KMS-11 (cell line): ENCODE measurements around the gene KCNG4.

ENCODE experiments used
- H2AFZ ChIP-seq: fragments of 200-600 bp; sonication (generic); 2 replicates; pipeline ENCODE4 v1.6.1; 2016; ENCODE audit warnings: antibody characterized with exemption, mixed run types, low read depth
- H3K27ac ChIP-seq: fragments of 200-600 bp; sonication (generic); 2 replicates; pipeline ENCODE4 v1.6.1; 2016; ENCODE audit warnings: mild to moderate bottlenecking, mixed run types
- H3K27me3 ChIP-seq: fragments of 200-600 bp; sonication (generic); 2 replicates; pipeline ENCODE4 v1.6.1; 2017; ENCODE audit warnings: mild to moderate bottlenecking, low read depth, mixed run types, moderate library complexity; ENCODE audit not compliant: insufficient read depth
- H3K36me3 ChIP-seq: fragments of 200-600 bp; sonication (generic); 2 replicates; pipeline ENCODE4 v1.6.1; 2017; ENCODE audit warnings: mild to moderate bottlenecking, mixed run types; ENCODE audit not compliant: insufficient read depth
- H3K4me1 ChIP-seq: fragments of 200-600 bp; sonication (generic); 2 replicates; pipeline ENCODE4 v1.6.1; 2016; ENCODE audit warnings: mild to moderate bottlenecking, low read depth, mixed run types; ENCODE audit not compliant: poor library complexity, severe bottlenecking
- H3K4me2 ChIP-seq: fragments of 200-600 bp; sonication (generic); 2 replicates; pipeline ENCODE4 v1.7.0; 2016; ENCODE audit warnings: mild to moderate bottlenecking, mixed run types
- H3K4me3 ChIP-seq: fragments of 200-600 bp; sonication (generic); IDR thresholded peaks from 2 replicates; pipeline ENCODE4 v1.6.1; 2017; ENCODE audit warnings: low read depth, low read length, mixed read lengths; ENCODE audit not compliant: insufficient read depth
- H3K79me2 ChIP-seq: fragments of 200-600 bp; sonication (generic); 2 replicates; pipeline ENCODE4 v1.6.1; 2016; ENCODE audit warnings: low read depth, mixed run types; ENCODE audit not compliant: insufficient read depth
- H3K9ac ChIP-seq: fragments of 200-600 bp; sonication (generic); 2 replicates; pipeline ENCODE4 v1.6.1; 2016; ENCODE audit warnings: mild to moderate bottlenecking, mixed run types
- H4K20me1 ChIP-seq: fragments of 200-600 bp; sonication (generic); 2 replicates; pipeline ENCODE4 v1.6.1; 2016; ENCODE audit warnings: mild to moderate bottlenecking, mixed run types; ENCODE audit not compliant: insufficient read depth
- CTCF ChIP-seq: fragments of 200-600 bp; sonication (generic); conservative IDR thresholded peaks from 2 replicates; pipeline ENCODE4 v1.6.1; 2017; ENCODE audit warnings: low read depth, mild to moderate bottlenecking, antibody characterized with exemption, low read length, moderate library complexity, mixed read lengths

KCNG4 gene

GRCh38 chr16:84266451-84266850, 26.6 kb upstream of the KCNG4 start:
- H4K20me1 ChIP-seq: no peaks in the 10 kb centered on the region
- no peak overlapping the region; the same call in 1 of the 2 replicates for H2AFZ ChIP-seq
- no peak overlapping the region for H3K9ac ChIP-seq
- H3K4me3 ChIP-seq: no peak overlapping the region
- H3K27ac ChIP-seq: no peak overlapping the region
- no peak overlapping the region for H3K4me2 ChIP-seq
- TF ChIP-seq CTCF: no peak
- H3K36me3 ChIP-seq: no peaks in the 10 kb centered on the region
- H3K4me1 ChIP-seq: no peaks in the 10 kb centered on the region
- H3K79me2 ChIP-seq: no peaks in the 10 kb centered on the region
- peaks cover 29% of the 10 kb centered on the region; the same call in 1 of the 2 replicates for H3K27me3 ChIP-seq

GRCh38 chr16:84262939-84263338, 23.1 kb upstream of the KCNG4 start:
- H3K4me2 ChIP-seq: no peak overlapping the region
- no peak for TF ChIP-seq CTCF

GRCh38 chr16:84262031-84262430, 22.2 kb upstream of the KCNG4 start:
- no peak for TF ChIP-seq CTCF
- no peaks in the 10 kb centered on the region for H3K36me3 ChIP-seq
- H4K20me1 ChIP-seq: no peaks in the 10 kb centered on the region
- no peak overlapping the region for H3K4me3 ChIP-seq
- H2AFZ ChIP-seq: no peak overlapping the region
- H3K4me1 ChIP-seq: no peaks in the 10 kb centered on the region
- H3K27ac ChIP-seq: no peak overlapping the region
- H3K79me2 ChIP-seq: no peaks in the 10 kb centered on the region
- no peak overlapping the region for H3K4me2 ChIP-seq
- peaks cover 27% of the 10 kb centered on the region; the same call in 1 of the 2 replicates for H3K27me3 ChIP-seq
- H3K9ac ChIP-seq: no peak overlapping the region

More at GRCh38 chr16:84262939-84263338, 23.1 kb upstream of the KCNG4 start:
- no peak overlapping the region for H3K4me3 ChIP-seq
- peaks cover 20% of the 10 kb centered on the region; the same call in 1 of the 2 replicates for H3K27me3 ChIP-seq
- H3K27ac ChIP-seq: no peak overlapping the region
- H2AFZ ChIP-seq: no peak overlapping the region
- no peaks in the 10 kb centered on the region for H4K20me1 ChIP-seq
- H3K4me1 ChIP-seq: no peaks in the 10 kb centered on the region
- H3K36me3 ChIP-seq: no peaks in the 10 kb centered on the region
- no peak overlapping the region for H3K9ac ChIP-seq
- no peaks in the 10 kb centered on the region for H3K79me2 ChIP-seq

GRCh38 chr16:84260766-84261554, 21.1 kb upstream of the KCNG4 start:
- Histone ChIP-seq H2AFZ (no peak overlapping the region), H3K4me3 (no peak overlapping the region), H3K9ac (no peak overlapping the region), H3K4me2 (no peak overlapping the region), H3K27ac (no peak overlapping the region), H3K4me1 (no peaks in the 10 kb centered on the region), H4K20me1 (no peaks in the 10 kb centered on the region), H3K36me3 (no peaks in the 10 kb centered on the region), H3K79me2 (no peaks in the 10 kb centered on the region), H3K27me3 (peaks cover 27% of the 10 kb centered on the region; the same call in 1 of the 2 replicates)
- no peak for TF ChIP-seq CTCF
